Keratinocyte (primary cell): ENCODE measurements around the gene SLC6A3.

Experiments
- EZH2 ChIP-seq: IDR thresholded peaks from one replicate; pipeline ENCODE4 v1.6.1; 2012; ENCODE audit warnings: inconsistent platforms, mild to moderate bottlenecking, low read length, moderate library complexity
- TF ChIP-seq, protein P1 (sequence below), 3 experiments: IDR thresholded peaks in 1 of 3; conservative IDR thresholded peaks in 1 of 3; optimal IDR thresholded peaks in 1 of 3; 2 replicates in 2 of 3; 3 replicates in 1 of 3; pipeline versions ENCODE3 to v1.5.1; 2011; ENCODE audit warnings: low read length in 3 of 3, mild to moderate bottlenecking in 3 of 3, moderate library complexity in 2 of 3, control low read depth in 1 of 3, inconsistent platforms in 1 of 3; ENCODE audit not compliant: insufficient read depth in 2 of 3; ENCODE audit errors: extremely low read depth in 1 of 3

DNA sequence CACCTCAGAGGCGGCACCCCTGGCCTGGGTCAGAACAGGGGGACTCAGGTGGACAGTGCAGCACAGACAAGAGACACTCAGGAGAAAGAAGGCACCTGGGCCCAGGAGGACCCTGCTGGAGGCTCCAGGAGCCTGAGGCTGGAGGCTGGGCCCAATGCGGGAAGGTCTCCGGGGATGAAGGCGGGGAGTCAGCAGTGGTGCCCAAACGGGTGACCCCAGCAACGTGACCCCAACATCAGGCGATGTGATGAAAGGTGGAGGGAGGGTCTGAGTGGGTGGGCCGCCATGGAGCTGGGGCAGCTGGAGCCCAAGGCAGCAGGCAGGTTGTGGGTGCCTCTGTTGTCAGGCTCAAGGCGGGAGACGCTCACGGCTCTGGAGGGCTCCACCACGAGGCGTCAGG is 41.0 kb upstream of the SLC6A3 start:
- TF ChIP-seq, protein P1, sequence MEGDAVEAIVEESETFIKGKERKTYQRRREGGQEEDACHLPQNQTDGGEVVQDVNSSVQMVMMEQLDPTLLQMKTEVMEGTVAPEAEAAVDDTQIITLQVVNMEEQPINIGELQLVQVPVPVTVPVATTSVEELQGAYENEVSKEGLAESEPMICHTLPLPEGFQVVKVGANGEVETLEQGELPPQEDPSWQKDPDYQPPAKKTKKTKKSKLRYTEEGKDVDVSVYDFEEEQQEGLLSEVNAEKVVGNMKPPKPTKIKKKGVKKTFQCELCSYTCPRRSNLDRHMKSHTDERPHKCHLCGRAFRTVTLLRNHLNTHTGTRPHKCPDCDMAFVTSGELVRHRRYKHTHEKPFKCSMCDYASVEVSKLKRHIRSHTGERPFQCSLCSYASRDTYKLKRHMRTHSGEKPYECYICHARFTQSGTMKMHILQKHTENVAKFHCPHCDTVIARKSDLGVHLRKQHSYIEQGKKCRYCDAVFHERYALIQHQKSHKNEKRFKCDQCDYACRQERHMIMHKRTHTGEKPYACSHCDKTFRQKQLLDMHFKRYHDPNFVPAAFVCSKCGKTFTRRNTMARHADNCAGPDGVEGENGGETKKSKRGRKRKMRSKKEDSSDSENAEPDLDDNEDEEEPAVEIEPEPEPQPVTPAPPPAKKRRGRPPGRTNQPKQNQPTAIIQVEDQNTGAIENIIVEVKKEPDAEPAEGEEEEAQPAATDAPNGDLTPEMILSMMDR (optimal IDR thresholded peaks at IDR 0.05 in 1 of 3, IDR thresholded peaks at IDR 0.05 in 1 of 3, conservative IDR thresholded peaks at IDR 0.05 in 1 of 3; ENCODE audit: extremely low read depth in 1 of 3, insufficient read depth in 2 of 3, low read length in 3 of 3), result no peak
- no peak for TF ChIP-seq EZH2
